HG02678 (cell line): ENCODE data around the gene EIF3K.
"Not testable (repeated sequence)": the region's sequence is repeated elsewhere in the genome, so short reads cannot be mapped to it uniquely, and the experiment has no call there.

ENCODE experiments used
- ATAC-seq: cut with Tn5 transposase; IDR thresholded peaks from one replicate; pipeline ENCODE4 v1.9.1; 2021; ENCODE audit warnings: mild to moderate bottlenecking, moderate library complexity; ENCODE audit not compliant: unreplicated experiment

EIF3K gene

DNA sequence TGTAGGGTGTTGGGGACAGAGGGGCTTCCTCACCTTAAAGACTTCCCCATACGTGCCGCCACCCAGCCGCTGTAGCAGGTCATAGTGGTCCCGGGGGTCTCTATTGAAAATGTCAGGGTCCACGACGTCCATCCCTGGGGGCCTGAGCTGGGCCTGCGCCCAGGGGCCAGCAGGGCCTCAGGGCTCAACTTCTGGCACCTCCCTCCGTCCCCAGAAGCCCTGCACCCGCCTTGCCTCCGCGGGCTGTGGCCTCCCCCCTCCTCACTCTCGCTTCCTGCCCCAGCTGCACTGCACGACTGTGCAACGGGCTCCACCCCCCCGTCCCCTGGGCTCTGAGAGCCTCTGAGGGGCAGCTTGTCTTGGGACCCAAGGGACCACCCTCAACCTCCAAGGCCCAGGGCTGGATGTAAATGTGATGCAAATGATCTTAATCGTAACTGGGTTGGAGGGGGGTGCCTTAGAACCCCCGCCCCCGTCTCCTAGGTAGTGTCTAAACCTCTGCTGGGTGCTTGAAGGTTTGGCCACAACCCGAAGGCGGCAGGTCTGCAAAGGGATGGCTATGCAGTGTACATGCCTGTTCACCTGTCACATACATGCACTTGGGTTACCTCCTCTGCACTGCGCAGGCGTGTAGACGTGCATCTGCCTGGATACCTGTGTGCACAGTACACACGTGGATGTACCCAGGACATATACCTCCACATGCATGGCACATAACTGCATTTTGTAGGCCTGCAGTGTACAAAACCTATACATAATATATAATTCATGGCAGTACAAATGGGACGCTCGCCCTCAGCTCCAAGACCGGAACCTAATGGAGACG is 1.0 kb upstream of the EIF3K start, which contains the start of gene MAP4K1:
Gene MAP4K1, minus strand, starts transcription at position 190 of the 826 bp plus-strand sequence. Its CDS starts 58 bp downstream, at position 132.
- peak; percentile 61 for ATAC-seq

DNA sequence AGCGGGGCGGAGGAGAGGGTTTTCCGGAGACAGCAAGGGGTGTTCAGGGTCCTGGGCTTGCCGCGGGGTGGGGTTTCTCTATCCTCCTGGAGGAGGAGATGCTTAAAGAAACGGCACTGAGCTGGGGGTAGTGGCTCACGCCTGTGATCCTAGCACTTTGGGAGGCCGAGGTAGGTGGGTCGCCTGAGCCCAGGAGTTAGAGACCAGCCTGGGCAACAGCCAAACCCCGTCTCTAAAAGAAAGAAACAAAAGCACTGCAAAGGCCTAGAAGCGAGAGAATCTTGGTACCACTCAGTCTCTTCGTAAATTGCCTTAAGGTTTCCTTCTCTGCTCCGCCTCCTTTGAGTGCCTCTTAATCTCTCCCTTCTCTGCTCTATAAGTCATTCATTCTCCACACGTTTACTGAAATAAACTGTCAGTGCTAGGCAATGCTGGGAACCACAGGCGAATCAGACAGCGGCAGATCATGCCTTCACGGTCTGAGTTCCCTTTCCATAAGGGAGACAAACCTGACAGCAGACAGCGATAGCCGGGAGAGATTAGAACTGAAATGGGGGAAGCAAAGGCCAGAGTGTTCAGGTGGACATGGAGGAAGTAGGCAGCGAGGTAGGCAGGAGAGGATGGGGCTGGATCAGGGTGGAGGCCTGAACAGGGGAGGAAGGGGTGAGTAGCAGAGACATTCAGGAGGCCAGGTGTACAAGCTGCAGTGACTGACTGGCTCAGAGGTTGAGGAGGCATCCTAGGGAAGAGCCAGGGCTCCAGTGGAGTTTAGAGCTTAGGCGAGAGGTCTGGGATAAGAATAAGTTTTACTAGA is 580 bp downstream of the EIF3K start:
- ATAC-seq, result peak; percentile 2

GRCh38 chr19:38624822-38625221 is 5.8 kb downstream of the EIF3K start:
- ATAC-seq, result no peak

- no peak for ATAC-seq
Observed at GRCh38 chr19:38626401-38626800, 7.4 kb downstream of the EIF3K start.

GRCh38 chr19:38629568-38629967 is 10.6 kb downstream of the EIF3K start:
- no peak for ATAC-seq

DNA sequence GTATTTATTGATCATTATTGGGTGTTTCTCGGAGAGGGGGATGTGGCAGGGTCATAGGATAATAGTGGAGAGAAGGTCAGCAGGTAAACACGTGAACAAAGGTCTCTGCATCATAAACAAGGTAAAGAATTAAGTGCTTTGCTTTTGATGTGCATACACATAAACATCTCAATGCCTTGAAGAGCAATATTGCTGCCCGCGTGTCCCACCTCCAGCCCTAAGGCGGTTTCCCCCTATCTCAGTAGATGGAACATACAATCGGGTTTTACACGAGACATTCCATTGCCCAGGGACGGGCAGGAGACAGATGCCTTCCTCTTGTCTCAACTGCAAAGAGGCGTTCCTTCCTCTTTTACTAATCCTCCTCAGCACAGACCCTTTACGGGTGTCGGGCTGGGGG is 12.3 kb downstream of the EIF3K start:
- not testable (repeated sequence) for ATAC-seq

- ATAC-seq, result not testable (repeated sequence)
Observed at GRCh38 chr19:38631811-38632475, 13.0 kb downstream of the EIF3K start.

DNA sequence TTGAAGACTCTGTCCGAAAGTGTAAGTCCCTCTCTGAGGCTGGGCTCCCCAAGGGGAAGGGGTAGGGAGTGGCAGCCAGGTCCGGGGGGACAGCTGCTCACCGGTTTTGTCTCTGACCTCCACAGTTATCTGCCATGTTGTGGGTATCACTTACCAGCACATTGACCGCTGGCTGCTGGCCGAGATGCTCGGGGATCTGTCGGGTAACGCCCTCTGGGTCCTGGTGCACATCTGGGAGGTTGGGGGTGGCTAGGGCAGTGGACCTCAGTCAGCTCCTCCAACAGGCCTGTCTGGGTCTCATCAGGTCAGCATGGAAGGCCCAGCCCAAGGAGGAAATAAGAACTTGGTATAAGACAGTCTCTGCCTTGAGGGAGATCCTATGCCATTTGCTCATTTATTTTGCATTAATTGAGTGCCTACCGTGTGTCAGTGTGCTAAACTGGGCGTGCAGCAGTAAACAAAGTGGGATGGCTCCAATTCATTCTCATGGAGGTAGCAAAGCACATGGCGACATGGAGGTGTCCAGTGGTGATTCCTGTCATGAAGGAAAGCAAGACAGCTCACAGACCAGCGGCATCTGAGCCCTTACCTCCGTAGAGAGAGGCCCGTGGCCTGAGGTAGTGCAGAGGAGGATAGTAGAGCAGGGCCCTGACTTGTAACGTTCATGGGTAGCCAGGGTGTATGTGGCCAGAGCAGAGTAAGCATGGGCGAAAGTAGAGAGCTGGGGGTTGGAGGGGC is 13.7 kb downstream of the EIF3K start:
- ATAC-seq, result no peak

GRCh38 chr19:38634757-38635482 is 15.9 kb downstream of the EIF3K start:
- no peak for ATAC-seq

GRCh38 chr19:38635483-38636399 is 16.8 kb downstream of the EIF3K start:
- ATAC-seq, result no peak

DNA sequence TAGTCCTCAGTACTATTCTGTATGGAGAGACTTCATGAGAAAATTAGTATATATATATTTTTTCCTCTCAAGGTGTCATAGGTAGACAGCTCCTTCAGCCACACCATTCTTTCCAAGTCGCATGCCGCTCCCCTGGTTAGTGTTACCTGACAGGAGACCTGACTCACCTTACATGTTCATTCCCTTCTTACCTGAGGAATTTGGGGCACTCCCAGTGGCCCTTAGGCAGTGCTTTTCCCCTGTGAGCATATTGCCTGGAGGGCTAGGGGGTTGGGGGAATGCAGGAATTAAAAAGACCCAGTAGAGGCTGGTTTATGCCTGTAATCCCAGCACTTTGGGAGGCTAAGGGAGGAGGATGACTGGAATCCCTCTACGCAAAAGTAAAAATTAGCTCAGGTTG is 19.5 kb downstream of the EIF3K start:
- ATAC-seq, result no peak

DNA sequence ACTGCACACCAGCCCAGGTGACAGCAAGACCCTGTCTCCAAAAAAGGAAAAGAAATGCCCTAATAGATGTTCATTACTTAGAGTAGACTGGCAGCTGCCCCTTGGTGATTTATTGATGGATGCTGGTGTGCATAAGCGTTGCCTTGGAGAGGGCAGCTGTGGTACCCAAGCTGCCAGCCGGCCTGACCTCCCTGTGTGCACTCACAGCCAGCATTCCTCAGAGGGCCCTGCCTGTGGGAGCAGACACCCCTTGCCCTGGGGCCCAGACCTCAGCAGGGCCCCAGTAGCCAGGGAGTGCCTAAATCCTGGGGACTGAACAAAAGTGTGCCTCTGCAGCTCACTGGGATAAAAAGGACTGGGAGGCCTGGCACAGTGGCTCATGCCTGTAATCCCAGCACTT is 20.7 kb downstream of the EIF3K start:
- no peak for ATAC-seq

DNA sequence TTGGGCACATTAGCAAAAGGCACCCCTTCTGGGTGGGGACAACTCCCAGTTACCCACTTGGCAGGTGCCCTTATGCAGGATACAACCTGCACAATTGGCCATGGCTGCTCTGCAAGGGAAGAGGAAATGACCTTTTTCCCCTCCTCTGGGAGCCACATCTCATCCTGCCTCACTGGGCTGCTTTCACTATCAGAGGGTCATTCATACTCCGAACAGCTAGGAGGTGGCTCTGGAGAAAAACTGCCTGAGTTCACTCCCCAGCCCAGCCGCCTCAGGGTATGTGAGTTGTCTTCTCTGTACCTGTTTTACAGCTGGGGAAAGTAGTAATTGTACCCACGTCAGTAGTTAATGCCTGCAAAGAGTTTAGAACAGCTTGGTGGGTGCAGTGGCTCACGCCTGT is 21.4 kb downstream of the EIF3K start:
- no peak for ATAC-seq

DNA sequence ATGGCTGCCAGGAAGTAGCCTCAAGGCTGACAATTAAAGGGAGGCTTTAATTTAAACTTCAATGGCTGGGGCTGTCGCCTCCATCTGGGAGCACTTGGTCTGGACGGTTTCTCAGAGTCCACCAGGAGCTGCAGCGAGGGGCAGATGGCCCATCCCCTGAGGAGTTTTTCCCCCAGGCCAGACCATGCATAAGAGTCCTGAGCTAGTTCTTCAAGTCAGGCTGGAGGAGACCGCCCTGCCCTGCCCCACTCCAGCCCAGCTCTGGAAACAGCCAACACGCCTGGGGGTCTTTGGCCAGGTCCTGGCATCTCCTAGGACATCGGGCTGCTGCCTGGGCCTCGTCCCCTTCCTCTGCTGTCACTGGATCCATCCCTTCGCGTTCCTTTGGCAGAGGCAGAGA is 23.2 kb downstream of the EIF3K start:
- ATAC-seq, result no peak

DNA sequence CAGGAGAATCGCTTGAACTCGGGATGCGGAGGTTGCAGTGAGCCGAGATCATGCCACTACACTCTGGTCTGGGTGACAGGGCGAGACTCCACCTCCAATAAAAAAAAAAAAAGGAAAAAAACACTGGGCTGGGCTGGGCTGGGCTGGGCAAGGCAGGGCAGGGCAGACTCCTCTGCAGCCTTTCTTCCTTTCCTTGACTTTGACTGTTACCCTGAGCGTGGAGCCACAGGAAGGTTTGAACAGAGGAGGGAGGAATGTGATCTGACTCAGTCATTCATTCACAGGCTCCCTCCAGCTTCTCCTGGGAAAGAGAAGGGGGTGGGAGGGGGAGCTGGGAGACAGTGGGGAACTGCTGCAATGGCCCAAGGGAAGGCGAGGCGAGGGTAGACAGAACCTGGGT is 25.7 kb downstream of the EIF3K start:
- ATAC-seq, result no peak

GRCh38 chr19:38647368-38647965 is 28.5 kb downstream of the EIF3K start, which contains the start of gene ACTN4:
ACTN4 (plus strand) TSS chr19:38647649; CDS start chr19:38647746, 97 bp downstream.
- peak; percentile 91 for ATAC-seq

- ATAC-seq, result no peak
Observed at GRCh38 chr19:38647966-38648768, 29.2 kb downstream of the EIF3K start.
